Measurements from ENCODE around the gene MLXIP. TPM values are rescaled to one million over a fixed set of nuclear protein-coding genes. Genes with fewer than 3 reads are reported as not detected.
A peak's percentile ranks its signal among the peaks of the same experiment; 100 is the strongest.

Gene MLXIP
- total RNA-seq, 1 experiment from 2014 or later, result 16.7 TPM

GRCh38 chr12:122073815-122074214 lies 4.7 kb upstream of the MLXIP start:
- Histone ChIP-seq H3K4me2 (ENCODE audit: low read length) (no peak overlapping the region), H3K4me3 (ENCODE audit: low read length) (no peak overlapping the region), H3K9me2 (replicated peaks; ENCODE audit: low read length) (no peaks in the 10 kb centered on the region), H3K79me2 (ENCODE audit: low read length) (no peaks in the 10 kb centered on the region), H3K27me3 (ENCODE audit: low read length) (no peaks in the 10 kb centered on the region), H3K9ac (ENCODE audit: low read length) (no peak overlapping the region), H3K36me3 (ENCODE audit: low read depth, low read length) (no peaks in the 10 kb centered on the region), H2AFZ (ENCODE audit: low read length) (no peak overlapping the region), H3F3A (ENCODE audit: low read length, unreplicated experiment) (no peaks in the 10 kb centered on the region), H3K9me3 (ENCODE audit: low read length) (no peaks in the 10 kb centered on the region), H4K20me1 (ENCODE audit: low read length) (no peaks in the 10 kb centered on the region), H3K27ac (ENCODE audit: low read length) (no peak overlapping the region), H3K4me1 (ENCODE audit: insufficient read depth, low read length) (peaks cover 12% of the 10 kb centered on the region)
- ChIA-PET CTCF (no interaction called here), POLR2A (ENCODE audit: unreplicated experiment) (no interaction called here)
- no peak for ATAC-seq
- DNase-seq, result no peak
- intact Hi-C loops (cut with micrococcal nuclease), result no loop called here
- TF ChIP-seq EZH2 (IDR thresholded peaks at IDR 0.05; ENCODE audit: low read length, unreplicated experiment), result no peak
- no TSS peak for BruUV-seq (replicated peaks)

GRCh38 chr12:122076743-122077495 lies 1.6 kb upstream of the MLXIP start:
- intact Hi-C loops (cut with micrococcal nuclease), result no loop called here
- no peak overlapping the region for H3K4me2 ChIP-seq (ENCODE audit: low read length)
- H3K27me3 ChIP-seq (ENCODE audit: low read length), result no peaks in the 10 kb centered on the region
- H3K79me2 ChIP-seq (ENCODE audit: low read length), result peaks cover 31% of the 10 kb centered on the region
- DNase-seq (no peak), ATAC-seq (no peak)
- no TSS peak for BruUV-seq (replicated peaks)
- H3K4me1 ChIP-seq (ENCODE audit: insufficient read depth, low read length), result peaks cover 25% of the 10 kb centered on the region
- no peaks in the 10 kb centered on the region for H3K9me3 ChIP-seq (ENCODE audit: low read length)
- H4K20me1 ChIP-seq (ENCODE audit: low read length), result peaks cover 16% of the 10 kb centered on the region
- no peaks in the 10 kb centered on the region for H3K9me2 ChIP-seq (replicated peaks; ENCODE audit: low read length)
- ChIA-PET CTCF (no interaction called here), POLR2A (ENCODE audit: unreplicated experiment) (no interaction called here)
- no peak overlapping the region for H2AFZ ChIP-seq (ENCODE audit: low read length)
- H3K36me3 ChIP-seq (ENCODE audit: low read depth, low read length), result no peaks in the 10 kb centered on the region
- no peak overlapping the region for H3K4me3 ChIP-seq (ENCODE audit: low read length)
- TF ChIP-seq EZH2 (IDR thresholded peaks at IDR 0.05; ENCODE audit: low read length, unreplicated experiment), result no peak
- no peak for TF ChIP-seq EZH2phosphoT487 (IDR thresholded peaks at IDR 0.05; ENCODE audit: borderline replicate concordance, low read length)
- no peak for TF ChIP-seq CTCF (conservative IDR thresholded peaks at IDR 0.05; ENCODE audit: low read depth, low read length)
- peaks cover 9% of the 10 kb centered on the region for H3F3A ChIP-seq (ENCODE audit: low read length, unreplicated experiment)
- no peak overlapping the region for H3K9ac ChIP-seq (ENCODE audit: low read length)
- H3K27ac ChIP-seq (ENCODE audit: low read length), result no peak overlapping the region

- no TSS peak for BruUV-seq (replicated peaks)
- Histone ChIP-seq H3K4me2 (ENCODE audit: low read length) (peak overlapping the region; percentile 93), H3K9me3 (ENCODE audit: low read length) (no peaks in the 10 kb centered on the region), H3F3A (ENCODE audit: low read length, unreplicated experiment) (peaks cover 9% of the 10 kb centered on the region), H3K79me2 (ENCODE audit: low read length) (peaks cover 52% of the 10 kb centered on the region), H3K9me2 (replicated peaks; ENCODE audit: low read length) (no peaks in the 10 kb centered on the region), H3K27me3 (ENCODE audit: low read length) (no peaks in the 10 kb centered on the region), H3K27ac (ENCODE audit: low read length) (peak overlapping the region; percentile 2; the same call in 1 of the 2 replicates), H2AFZ (ENCODE audit: low read length) (no peak overlapping the region), H3K36me3 (ENCODE audit: low read depth, low read length) (no peaks in the 10 kb centered on the region), H3K4me1 (ENCODE audit: insufficient read depth, low read length) (peaks cover 27% of the 10 kb centered on the region), H4K20me1 (ENCODE audit: low read length) (peaks cover 23% of the 10 kb centered on the region), H3K9ac (ENCODE audit: low read length) (peak overlapping the region; percentile 79), H3K4me3 (ENCODE audit: low read length) (peak overlapping the region; percentile 81)
- intact Hi-C loops (cut with micrococcal nuclease), result no loop called here
- peak; percentile 39 for DNase-seq
- peak; percentile 16 for ATAC-seq
- ChIA-PET POLR2A (ENCODE audit: unreplicated experiment) (interaction anchor here (0.6 to 1.1 kb wide), 4 partner anchors 9 to 452 kb away, joined by 5 to 11 read pairs (median 6); no protein-coding TSS in a partner anchor), CTCF (interaction anchor here (0.5 to 1.6 kb wide), 3 partner anchors 43 to 276 kb away, joined by 3 to 5 read pairs (median 3); no protein-coding TSS in a partner anchor)
- TF ChIP-seq EZH2 (IDR thresholded peaks at IDR 0.05; ENCODE audit: low read length, unreplicated experiment) (no peak), CTCF (conservative IDR thresholded peaks at IDR 0.05; ENCODE audit: low read depth, low read length) (no peak), EZH2phosphoT487 (IDR thresholded peaks at IDR 0.05; ENCODE audit: borderline replicate concordance, low read length) (no peak)
Measured at GRCh38 chr12:122079033-122079531, 526 bp downstream of the MLXIP start.

All from PC-3 (cell line).